Stimulated activated CD8-positive, alpha-beta memory T cell treated with anti-CD3 and anti-CD28 coated beads, Interleukin-15, amount 100 ng/mL, for 24 hours (primary cell): ENCODE results near the gene MT1M.
A peak's percentile ranks its signal among the peaks of the same experiment; 100 is the strongest.

Source experiments
- DNase-seq: peaks from one replicate; pipeline ENCODE4 v3.0.0-alpha.2; 2020; ENCODE audit warnings: low read depth

MT1M gene

GRCh38 chr16:56628486-56629350 is 3.7 kb upstream of the MT1M start:
- no peak for DNase-seq

DNA sequence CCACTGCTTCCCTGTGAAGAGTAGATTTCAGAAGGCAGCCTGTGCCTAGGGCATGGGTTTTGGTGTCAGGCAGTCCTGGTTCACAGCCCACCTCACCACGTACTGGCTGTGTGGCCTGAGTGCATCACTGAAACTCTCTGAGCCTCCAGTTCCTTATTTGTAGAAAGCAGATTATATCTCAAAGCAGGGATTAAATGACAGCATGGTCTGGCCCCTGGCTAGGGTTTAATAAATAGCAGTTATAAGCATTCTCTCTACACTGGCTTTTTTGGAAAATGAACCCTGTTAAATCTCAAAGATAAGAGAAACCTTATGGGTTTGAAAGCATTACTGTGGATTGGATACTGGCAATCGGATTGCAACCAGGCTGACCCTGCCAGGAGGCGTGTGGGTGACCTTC is 2.9 kb upstream of the MT1M start:
- DNase-seq, result no peak

- DNase-seq, result no peak
Observed at GRCh38 chr16:56630134-56630533, 2.3 kb upstream of the MT1M start.

GRCh38 chr16:56631197-56631596 is 1.3 kb upstream of the MT1M start:
- no peak for DNase-seq

GRCh38 chr16:56631832-56632155 is 665 bp upstream of the MT1M start:
- no peak for DNase-seq

- no peak for DNase-seq
Observed at GRCh38 chr16:56632848-56633365, 448 bp downstream of the MT1M start.

- no peak for DNase-seq
Observed at GRCh38 chr16:56633535-56633934, 1.1 kb downstream of the MT1M start.

DNA sequence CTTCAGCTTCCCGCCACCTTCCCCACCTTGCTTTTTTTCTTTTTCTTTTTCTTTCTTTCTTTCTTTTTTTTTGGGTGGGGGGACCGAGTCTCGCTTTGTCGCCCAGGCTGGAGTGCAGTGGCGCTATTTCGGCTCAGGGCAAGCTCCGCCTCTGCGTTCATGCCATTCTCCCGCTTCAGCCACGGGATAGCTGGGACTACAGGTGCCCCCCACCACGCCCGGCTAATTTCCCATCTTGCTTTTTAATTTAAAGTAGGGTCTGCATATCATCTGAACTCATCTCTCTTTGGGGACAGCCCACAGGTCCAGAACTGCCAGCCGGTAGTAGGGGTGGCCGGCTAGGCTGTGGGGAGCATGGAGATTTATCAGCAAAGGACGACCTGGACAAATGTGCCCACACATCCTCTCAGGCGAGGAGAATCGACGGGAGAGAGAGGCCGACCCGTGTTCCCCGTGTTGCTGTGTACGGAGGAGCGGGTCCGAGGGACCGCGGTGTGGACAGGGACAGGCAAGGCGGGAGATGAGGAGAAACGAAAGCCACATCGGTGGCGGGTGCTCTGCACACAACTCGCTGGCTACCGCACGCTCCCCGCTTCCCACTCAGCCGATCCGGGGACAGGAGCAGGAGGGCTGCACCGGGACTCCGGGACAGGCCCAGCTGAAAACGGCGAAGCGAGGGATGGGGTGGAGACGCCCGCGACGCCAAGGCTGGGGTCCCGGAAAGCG is 2.4 kb downstream of the MT1M start:
- DNase-seq, result no peak

DNA sequence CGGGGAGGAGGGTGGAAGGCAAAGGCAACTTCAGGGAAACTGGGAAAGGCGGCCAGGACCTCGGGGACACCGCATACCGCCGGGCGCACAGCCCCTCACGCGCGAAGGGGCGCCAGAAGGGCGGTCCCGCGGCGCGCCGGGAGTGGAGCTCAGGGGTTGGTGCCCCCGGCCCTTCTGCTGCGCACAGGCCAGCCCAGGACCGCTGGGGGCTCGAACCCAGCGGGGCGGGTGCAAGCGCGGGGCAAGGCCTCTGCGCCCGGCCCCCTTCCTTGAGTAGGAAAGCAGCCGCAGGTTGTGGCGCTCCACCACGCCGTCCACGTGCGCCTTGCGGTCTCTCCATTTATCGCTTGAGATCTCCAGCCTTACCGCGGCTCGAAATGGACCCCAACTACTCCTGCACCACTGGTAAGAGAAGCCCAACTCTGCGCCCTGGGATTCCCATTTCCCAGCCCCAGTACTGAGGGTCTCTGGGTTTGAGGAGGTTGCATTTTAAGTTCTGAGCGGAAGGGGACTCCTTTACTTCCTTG is 3.0 kb downstream of the MT1M start:
- DNase-seq, result no peak

DNA sequence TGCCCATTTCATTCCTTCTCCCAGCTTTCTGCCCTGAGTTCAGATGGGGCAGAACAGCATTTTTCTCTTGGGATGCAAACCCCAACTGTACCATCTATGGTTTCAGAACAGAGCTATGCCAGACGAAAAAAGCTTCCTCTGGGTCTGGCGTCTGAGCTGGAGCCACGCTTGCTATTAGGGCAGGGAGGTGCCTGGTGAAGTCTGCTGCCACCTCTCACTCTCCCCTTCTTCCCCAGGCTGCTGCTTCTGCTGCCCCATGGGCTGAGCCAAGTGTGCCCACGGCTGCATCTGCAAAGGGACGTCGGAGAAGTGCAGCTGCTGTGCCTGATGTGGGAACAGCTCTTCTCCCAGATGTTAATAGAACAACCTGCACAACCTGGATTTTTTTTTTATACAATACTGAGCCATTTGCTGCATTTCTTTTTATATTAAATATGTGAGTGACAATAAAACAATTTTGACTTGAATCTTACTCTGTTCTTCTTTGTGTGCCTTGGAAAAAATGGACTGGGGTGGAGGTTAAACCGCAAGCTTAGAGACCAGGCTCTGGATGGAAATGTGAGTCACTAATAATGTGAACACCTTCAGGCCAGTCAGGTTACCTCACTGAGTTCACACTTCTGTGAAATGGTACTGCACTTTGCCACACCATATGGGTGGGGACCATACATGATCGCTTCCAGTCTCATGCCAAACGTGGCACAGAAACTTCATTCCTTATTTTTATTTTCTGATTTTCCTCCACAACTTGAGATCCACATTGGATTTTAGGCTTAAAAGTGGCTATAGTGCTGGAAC is 4.4 kb downstream of the MT1M start:
- no peak for DNase-seq

- DNase-seq, result no peak
Observed at GRCh38 chr16:56637814-56638750, 5.6 kb downstream of the MT1M start, which contains the start of gene MT1A. TSS of gene MT1A (plus strand) at chr16:56638666. CDS start at chr16:56638739, 73 bp downstream.

GRCh38 chr16:56639045-56639444 is 6.6 kb downstream of the MT1M start:
- no peak for DNase-seq

DNA sequence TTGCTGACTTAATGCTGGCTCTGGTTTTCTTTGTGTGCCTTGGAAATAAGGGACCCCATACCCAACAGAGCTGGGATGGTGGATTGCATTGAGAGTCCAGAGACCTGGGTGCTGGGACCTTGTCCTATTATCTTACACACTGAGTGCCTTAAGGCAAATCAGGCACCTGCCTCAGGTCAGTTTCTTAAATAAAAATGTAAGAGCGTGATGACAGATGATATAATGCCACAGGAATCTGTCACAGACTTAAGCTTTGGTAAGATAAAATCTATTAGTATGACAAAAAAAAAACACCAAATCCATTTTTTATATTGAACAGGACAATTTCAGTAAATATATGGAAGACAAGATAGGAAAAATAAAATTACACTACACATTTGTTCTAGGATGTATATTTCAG is 7.6 kb downstream of the MT1M start:
- no peak for DNase-seq

- DNase-seq, result no peak
Observed at GRCh38 chr16:56641166-56641565, 8.7 kb downstream of the MT1M start.

GRCh38 chr16:56643080-56643778 is 10.8 kb downstream of the MT1M start:
- DNase-seq, result peak; percentile 48

GRCh38 chr16:56643833-56644232 is 11.4 kb downstream of the MT1M start:
- no peak for DNase-seq

DNA sequence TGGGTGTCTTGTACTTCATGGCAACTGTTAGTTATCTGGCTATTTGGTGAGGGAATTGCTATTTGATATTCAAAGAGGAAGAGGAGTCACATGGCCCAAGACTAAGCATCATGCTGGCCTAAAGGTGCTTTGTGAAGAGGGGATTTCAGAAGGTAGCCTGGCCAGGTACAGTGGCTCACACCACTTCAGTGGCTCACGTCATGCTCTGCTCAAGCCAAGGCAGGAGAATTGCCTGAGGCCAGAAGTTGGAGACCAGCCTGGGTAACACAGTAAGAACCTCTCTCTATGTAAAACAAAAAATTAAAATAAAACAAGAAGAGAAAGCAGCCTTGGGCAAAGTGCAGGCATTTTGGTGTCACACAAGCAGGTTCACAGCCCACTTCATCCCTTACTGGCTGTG is 12.9 kb downstream of the MT1M start:
- no peak for DNase-seq

DNA sequence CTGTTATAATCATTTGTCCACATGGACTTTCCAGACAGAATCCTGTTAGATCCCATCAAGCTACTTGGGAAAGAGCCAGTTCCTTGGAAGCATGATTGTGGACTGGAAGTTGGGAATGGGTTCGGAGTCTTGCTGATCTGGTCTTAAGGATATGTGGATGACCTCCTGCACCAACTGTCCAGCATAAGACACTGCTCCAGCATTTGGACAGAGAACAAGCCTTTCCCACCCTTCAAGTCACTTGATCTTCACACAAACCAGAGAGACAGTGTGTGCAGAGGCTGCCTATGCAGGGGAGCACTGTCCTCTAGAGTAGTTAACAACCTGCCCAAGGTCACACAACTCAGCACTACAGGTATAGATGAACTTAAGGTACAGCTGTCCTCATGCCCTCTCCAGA is 13.4 kb downstream of the MT1M start:
- no peak for DNase-seq

GRCh38 chr16:56647641-56648431 is 15.4 kb downstream of the MT1M start:
- no peak for DNase-seq

DNA sequence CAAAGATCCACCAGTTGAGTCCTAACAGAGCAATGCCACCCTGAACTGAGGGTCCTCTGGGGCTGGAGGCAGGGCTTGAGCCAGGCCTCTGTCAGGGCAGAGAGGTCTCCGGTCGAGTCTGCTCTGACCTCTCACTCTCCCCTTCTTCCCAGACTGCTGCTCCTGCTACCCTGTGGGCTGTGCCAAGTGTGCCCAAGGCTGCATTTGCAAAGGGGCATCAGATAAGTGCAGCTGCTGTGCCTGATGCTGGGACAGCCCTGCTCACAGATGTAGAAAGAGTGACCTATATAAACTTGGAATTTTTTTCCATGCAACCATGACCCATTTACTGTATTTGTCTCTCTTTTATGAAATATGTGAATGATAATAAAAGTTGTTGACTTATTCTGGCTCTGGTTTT is 16.8 kb downstream of the MT1M start:
- no peak for DNase-seq
